HepG2 (cell line): ENCODE measurements around the gene CLIC1. TPM values are rescaled to one million over a fixed set of nuclear protein-coding genes. Genes with fewer than 3 reads are reported as not detected.
A peak's percentile ranks its signal among the peaks of the same experiment; 100 is the strongest.

Experiments used
- CBFB ChIP-seq: sonication (generic); formaldehyde crosslinking; IDR thresholded peaks from 2 replicates; pipeline ENCODE4 v1.4.0; 2020; ENCODE audit warnings: missing genetic modification reagents
- DRAP1 ChIP-seq: IDR thresholded peaks from 2 replicates; pipeline ENCODE4 v1.6.1; 2016; ENCODE audit warnings: missing genetic modification reagents, missing compliant biosample characterization
- ELK4 ChIP-seq: sonication (generic); formaldehyde crosslinking; IDR thresholded peaks from 2 replicates; pipeline ENCODE4 v1.9.0; 2021; ENCODE audit warnings: missing genetic modification reagents, borderline replicate concordance
- FUBP1 ChIP-seq: sonication (generic); formaldehyde crosslinking; IDR thresholded peaks from 2 replicates; pipeline ENCODE4 v1.5.1; 2020; ENCODE audit warnings: missing genetic modification reagents, mild to moderate bottlenecking, borderline replicate concordance
- GABPA ChIP-seq, 2 experiments: IDR thresholded peaks; 2 replicates each; pipeline ENCODE4 v1.6.1; 2011 to 2016; ENCODE audit warnings: low read depth in 2 of 2, low read length in 1 of 2, missing biosample characterization in 1 of 2, missing genetic modification characterization in 1 of 2
- HHEX ChIP-seq: IDR thresholded peaks from 2 replicates; pipeline ENCODE4 v1.6.1; 2016; ENCODE audit warnings: control low read depth
- HMG20B ChIP-seq: conservative IDR thresholded peaks from 2 replicates; pipeline ENCODE4 v1.6.1; 2016; ENCODE audit warnings: missing genetic modification reagents, missing compliant biosample characterization
- HNF4G ChIP-seq, 2 experiments: sonication (generic) in 1 of 2; formaldehyde crosslinking in 1 of 2; IDR thresholded peaks; 2 replicates each; pipeline versions ENCODE4 v1.4.0 to v1.6.1; 2011 to 2020; ENCODE audit warnings: borderline replicate concordance in 2 of 2, low read depth in 2 of 2, mild to moderate bottlenecking in 2 of 2, low read length in 1 of 2, missing genetic modification reagents in 1 of 2, moderate library complexity in 1 of 2
- LBX2 ChIP-seq: sonication (generic); formaldehyde crosslinking; IDR thresholded peaks from 2 replicates; pipeline ENCODE4 v1.5.0; 2020; ENCODE audit warnings: missing genetic modification reagents, mild to moderate bottlenecking, borderline replicate concordance
- NFYC ChIP-seq: IDR thresholded peaks from 2 replicates; pipeline ENCODE4 v1.6.1; 2016; ENCODE audit warnings: missing genetic modification reagents, missing compliant biosample characterization
- PPARG ChIP-seq: conservative IDR thresholded peaks from 2 replicates; pipeline ENCODE4 v1.6.1; 2016; ENCODE audit warnings: missing biosample characterization, missing genetic modification reagents
- RFXANK ChIP-seq: IDR thresholded peaks from 2 replicates; pipeline ENCODE4 v1.6.1; 2016
- RFXAP ChIP-seq: sonication (generic); formaldehyde crosslinking; IDR thresholded peaks from 2 replicates; pipeline ENCODE4 v1.4.0; 2020; ENCODE audit warnings: missing genetic modification reagents, borderline replicate concordance
- SALL2 ChIP-seq: sonication (generic); formaldehyde crosslinking; IDR thresholded peaks from 2 replicates; pipeline ENCODE4 v1.8.1; 2023; ENCODE audit warnings: mild to moderate bottlenecking, missing genetic modification reagents, inconsistent platforms
- TRAFD1 ChIP-seq: sonication (generic); formaldehyde crosslinking; IDR thresholded peaks from 2 replicates; pipeline ENCODE4 v1.5.1; 2020; ENCODE audit warnings: missing genetic modification reagents, mild to moderate bottlenecking, borderline replicate concordance
- ZFP37 ChIP-seq: sonication (generic); formaldehyde crosslinking; IDR thresholded peaks from 2 replicates; pipeline ENCODE4 v1.4.0; 2020; ENCODE audit warnings: missing genetic modification reagents, borderline replicate concordance
- ZNF333 ChIP-seq: sonication (generic); formaldehyde crosslinking; IDR thresholded peaks from 2 replicates; pipeline ENCODE4 v1.4.0; 2020; ENCODE audit warnings: mild to moderate bottlenecking, missing genetic modification reagents, borderline replicate concordance
- ZNF672 ChIP-seq: sonication (generic); formaldehyde crosslinking; IDR thresholded peaks from 2 replicates; pipeline ENCODE4 v1.8.1; 2022; ENCODE audit warnings: missing genetic modification reagents
- ZNF784 ChIP-seq: sonication (generic); formaldehyde crosslinking; IDR thresholded peaks from 2 replicates; pipeline ENCODE4 v1.5.1; 2020; ENCODE audit warnings: missing genetic modification reagents, mild to moderate bottlenecking, borderline replicate concordance
- ZSCAN21 ChIP-seq: sonication (generic); formaldehyde crosslinking; IDR thresholded peaks from 2 replicates; pipeline ENCODE4 v1.8.0; 2022; ENCODE audit warnings: mild to moderate bottlenecking, missing genetic modification reagents, moderate library complexity, borderline replicate concordance
- ZSCAN29 ChIP-seq: sonication (generic); formaldehyde crosslinking; conservative IDR thresholded peaks from 2 replicates; pipeline ENCODE4 v1.4.0; 2020; ENCODE audit warnings: mild to moderate bottlenecking, missing genetic modification reagents
- polyA plus RNA-seq, 8 experiments: library from polyadenylated mRNA; depleted of rRNA in 3 of 8; stranded (reverse) in 7 of 8; unstranded in 1 of 8; fragments of >200 nt; fragmentation: Illumina TruSeq in 4 of 8; extraction: Trizol in 4 of 8; gene quantifications; 2 replicates each; pipeline versions ENCODE4 v1.2.1 to v1.2.3, GENCODE V29; 2011 to 2016; ENCODE audit warnings: low read depth in 4 of 8, missing spikeins in 1 of 8, mixed read lengths in 1 of 8; ENCODE audit not compliant: insufficient read depth in 1 of 8
- total RNA-seq, 5 experiments: library from RNA; depleted of rRNA; stranded (reverse); fragments of >200 nt; fragmentation: Illumina TruSeq; extraction: Trizol; gene quantifications; 2 replicates each; pipeline ENCODE4 v1.2.3, GENCODE V29; 2016; ENCODE audit warnings: low read depth in 1 of 5

CLIC1 gene
- total and polyA plus RNA-seq, 2 of the 13 experiments (the other 11 are each of a cell fraction or from before 2014, with no cell fraction given) = 602 to 891 TPM

- TF ChIP-seq FUBP1 (CRISPR knock-in tag) = no peak
- TF ChIP-seq ZNF672 (CRISPR knock-in tag) = no peak; the same call in 1 of the 2 replicates
- TF ChIP-seq ZSCAN21 = peak; percentile 75
- peak; percentile 92 for TF ChIP-seq HMG20B (CRISPR knock-in tag)
- TF ChIP-seq DRAP1 (CRISPR knock-in tag) = peak; percentile 86
- no peak for TF ChIP-seq TRAFD1 (CRISPR knock-in tag)
- peak; percentile 81; the same call in 1 of the 2 replicates for TF ChIP-seq ZNF333 (CRISPR knock-in tag)
- no peak for TF ChIP-seq GABPA (IDR thresholded peaks at IDR 0.05; ENCODE audit: low read depth, low read length)
- peak; percentile 38 for TF ChIP-seq GABPA (CRISPR knock-in tag; IDR thresholded peaks at IDR 0.05; ENCODE audit: low read depth)
- TF ChIP-seq RFXAP = peak; percentile 77; the same call in 1 of the 2 replicates
- TF ChIP-seq SALL2 = no peak
- TF ChIP-seq ZFP37 (CRISPR knock-in tag) = no peak
- peak; percentile 18; the same call in 1 of the 2 replicates for TF ChIP-seq HNF4G (IDR thresholded peaks at IDR 0.05; ENCODE audit: borderline replicate concordance, low read depth, low read length)
- TF ChIP-seq HNF4G (CRISPR knock-in tag; IDR thresholded peaks at IDR 0.05; ENCODE audit: borderline replicate concordance, low read depth) = no peak; the same call in 1 of the 2 replicates
- peak; percentile 86 for TF ChIP-seq HHEX (CRISPR knock-in tag)
- TF ChIP-seq ELK4 = no peak
- peak; percentile 88 for TF ChIP-seq PPARG (CRISPR knock-in tag)
- TF ChIP-seq CBFB (CRISPR knock-in tag) = no peak
- TF ChIP-seq LBX2 (CRISPR knock-in tag) = no peak
- TF ChIP-seq NFYC (CRISPR knock-in tag) = peak; percentile 52; the same call in 1 of the 2 replicates
- TF ChIP-seq RFXANK (CRISPR knock-in tag) = no peak
- TF ChIP-seq ZNF784 (CRISPR knock-in tag) = no peak
- peak; percentile 62; the same call in 1 of the 2 replicates for TF ChIP-seq ZSCAN29
Measured at GRCh38 chr6:31737991-31738979, 2.0 kb upstream of the CLIC1 start (continued).
